UCSD-AML1 (cell line): ENCODE data around the gene PEX11A.

Experiments
- DNase-seq: peaks from one replicate; lab custom pipeline; 2025; ENCODE audit not compliant: unreplicated experiment; lab: John Stamatoyannopoulos, UW

PEX11A gene

GRCh38 chr15:89677381-89677780 is 13.2 kb downstream of the PEX11A start:
- no peak for DNase-seq

GRCh38 chr15:89675606-89676005 is 14.9 kb downstream of the PEX11A start:
- DNase-seq, result no peak

- no peak for DNase-seq
Measured at GRCh38 chr15:89674526-89674925, 16.0 kb downstream of the PEX11A start.

- peak; percentile 43 for DNase-seq
Measured at GRCh38 chr15:89673165-89673512, 17.4 kb downstream of the PEX11A start.

GRCh38 chr15:89672221-89673164 is 18.1 kb downstream of the PEX11A start:
- DNase-seq, result no peak

GRCh38 chr15:89671687-89672086 is 18.9 kb downstream of the PEX11A start:
- DNase-seq, result no peak

- no peak for DNase-seq
Measured at GRCh38 chr15:89670971-89671560, 19.5 kb downstream of the PEX11A start.

- no peak for DNase-seq
Measured at GRCh38 chr15:89669941-89670340, 20.6 kb downstream of the PEX11A start.

GRCh38 chr15:89669309-89669865 is 21.2 kb downstream of the PEX11A start:
- DNase-seq, result no peak

GRCh38 chr15:89668171-89668570 is 22.4 kb downstream of the PEX11A start:
- no peak for DNase-seq

- DNase-seq, result no peak
Measured at GRCh38 chr15:89667706-89667960, 22.9 kb downstream of the PEX11A start.

GRCh38 chr15:89666858-89667705 is 23.5 kb downstream of the PEX11A start:
- DNase-seq, result no peak

GRCh38 chr15:89666184-89666857 is 24.2 kb downstream of the PEX11A start:
- DNase-seq, result no peak

- DNase-seq, result no peak
Measured at GRCh38 chr15:89665449-89666181, 24.9 kb downstream of the PEX11A start.

GRCh38 chr15:89664441-89665350 is 25.9 kb downstream of the PEX11A start:
- DNase-seq, result no peak

- DNase-seq, result peak; percentile 82
Measured at GRCh38 chr15:89662893-89663626, 27.5 kb downstream of the PEX11A start.

- no peak for DNase-seq
Measured at GRCh38 chr15:89660556-89660955, 30.0 kb downstream of the PEX11A start.

- no peak for DNase-seq
Measured at GRCh38 chr15:89659295-89659694, 31.3 kb downstream of the PEX11A start.
